SJSA1 (cell line): ENCODE results near the gene LURAP1L. TPM values are rescaled to one million over a fixed set of nuclear protein-coding genes. Genes with fewer than 3 reads are reported as not detected.

ENCODE experiments used
- DNase-seq, 2 experiments: peaks; one replicate each; pipeline ENCODE4 v3.0.0-alpha.2; 2015 to 2020; ENCODE audit warnings: low spot score in 2 of 2, low read depth in 1 of 2
- H3K27ac ChIP-seq: fragments of 250-450 bp; sonication (Bioruptor Pico); 2 replicates; pipeline ENCODE4 v1.5.1; 2020; ENCODE audit warnings: mild to moderate bottlenecking, moderate library complexity
- H3K27me3 ChIP-seq: fragments of 250-450 bp; sonication (Bioruptor Pico); replicated peaks from 2 replicates; pipeline ENCODE4 v1.5.1; 2020; ENCODE audit warnings: mild to moderate bottlenecking, moderate library complexity
- H3K36me3 ChIP-seq: fragments of 250-450 bp; sonication (Bioruptor Pico); 2 replicates; pipeline ENCODE4 v1.5.1; 2020; ENCODE audit warnings: mild to moderate bottlenecking
- H3K4me1 ChIP-seq: fragments of 250-450 bp; sonication (Bioruptor Pico); replicated peaks from 2 replicates; pipeline ENCODE4 v1.6.1; 2021; ENCODE audit warnings: mild to moderate bottlenecking
- H3K4me3 ChIP-seq: fragments of 250-450 bp; sonication (Bioruptor Pico); 2 replicates; pipeline ENCODE4 v1.5.1; 2020; ENCODE audit warnings: mild to moderate bottlenecking
- H3K9me3 ChIP-seq: fragments of 250-450 bp; sonication (Bioruptor Pico); replicated peaks from 2 replicates; pipeline ENCODE4 v1.5.1; 2020; ENCODE audit warnings: mild to moderate bottlenecking
- total RNA-seq: library from RNA; depleted of rRNA; stranded (reverse); fragments of >200 nt; shearing (Covaris generic); gene quantifications from 2 replicates; pipeline ENCODE4 v1.2.3, GENCODE V29; 2014

LURAP1L gene
- total RNA-seq, 1 experiment from 2014 or later = not detected

DNA sequence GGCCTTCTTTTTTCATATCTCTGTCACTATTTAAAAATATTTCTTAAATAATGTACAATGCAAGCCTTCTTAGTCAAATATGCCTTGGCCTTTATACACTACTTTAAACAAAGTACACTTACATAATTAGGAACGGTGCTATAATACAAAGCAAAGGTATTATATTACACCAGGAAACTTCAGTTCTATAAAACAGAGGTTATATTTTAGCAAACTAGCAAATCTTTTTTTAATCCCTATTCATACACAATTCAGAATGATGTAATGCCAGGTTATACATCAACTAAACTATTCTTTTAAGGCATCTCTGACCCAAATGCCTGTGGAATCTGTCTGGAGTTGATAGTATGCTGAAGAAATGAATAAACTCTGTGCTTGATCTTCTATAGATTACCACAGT is 10.7 kb upstream of the LURAP1L start:
- H3K27me3 ChIP-seq = no peaks in the 10 kb centered on the region
- H3K9me3 ChIP-seq = no peaks in the 10 kb centered on the region
- H3K27ac ChIP-seq = no peak overlapping the region
- H3K4me3 ChIP-seq = no peak overlapping the region
- DNase-seq = no peak
- no peaks in the 10 kb centered on the region for H3K36me3 ChIP-seq
- H3K4me1 ChIP-seq = 0 out of 2 replicates have a peak, but pooled peaks cover 3% of the 10 kb centered on the region

DNA sequence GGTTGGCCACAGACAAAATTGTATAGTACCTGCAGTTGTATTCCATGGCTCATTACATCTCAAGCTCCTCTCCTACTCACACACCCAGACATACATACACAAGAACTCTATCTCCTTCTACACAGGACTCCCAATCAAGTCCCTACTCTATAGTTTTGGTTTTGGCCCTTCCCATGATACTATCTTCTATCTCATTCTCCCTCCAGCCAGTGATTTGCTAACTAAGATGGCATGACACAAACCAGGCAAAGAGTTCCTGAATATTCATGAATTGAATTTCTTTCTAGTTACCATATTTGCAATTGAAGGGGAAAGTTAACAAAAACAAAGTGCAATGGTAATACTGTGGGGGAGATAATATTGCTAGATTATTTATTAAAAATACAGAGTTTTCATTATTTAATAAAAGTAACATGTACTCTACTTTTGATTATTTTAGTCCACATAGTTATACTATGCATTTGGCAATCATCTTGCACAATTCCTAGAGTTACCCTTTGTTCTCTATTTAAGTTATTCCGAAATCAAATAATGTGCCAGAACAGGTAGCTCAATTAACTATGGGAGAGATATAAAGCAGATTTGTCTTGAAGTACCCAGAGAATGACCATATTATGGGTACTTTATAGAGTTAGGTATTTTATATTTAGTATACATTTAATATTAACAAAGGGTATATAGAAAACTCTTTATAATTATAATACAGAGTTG is 9.6 kb upstream of the LURAP1L start:
- H3K4me3 ChIP-seq = no peak overlapping the region
- no peaks in the 10 kb centered on the region for H3K4me1 ChIP-seq
- no peaks in the 10 kb centered on the region for H3K36me3 ChIP-seq
- no peaks in the 10 kb centered on the region for H3K9me3 ChIP-seq
- H3K27me3 ChIP-seq = no peaks in the 10 kb centered on the region
- DNase-seq = no peak
- no peak overlapping the region for H3K27ac ChIP-seq

GRCh38 chr9:12766357-12766756 is 8.5 kb upstream of the LURAP1L start:
- Histone ChIP-seq H3K9me3 (no peaks in the 10 kb centered on the region), H3K27ac (no peak overlapping the region), H3K36me3 (no peaks in the 10 kb centered on the region), H3K27me3 (no peaks in the 10 kb centered on the region), H3K4me1 (no peaks in the 10 kb centered on the region), H3K4me3 (no peak overlapping the region)
- no peak for DNase-seq

GRCh38 chr9:12770261-12770660 is 4.6 kb upstream of the LURAP1L start:
- no peak overlapping the region for H3K27ac ChIP-seq
- H3K36me3 ChIP-seq = no peaks in the 10 kb centered on the region
- 0 out of 2 replicates have a peak, but pooled peaks cover 7% of the 10 kb centered on the region for H3K4me1 ChIP-seq
- H3K27me3 ChIP-seq = no peaks in the 10 kb centered on the region
- H3K9me3 ChIP-seq = no peaks in the 10 kb centered on the region
- no peak overlapping the region for H3K4me3 ChIP-seq
- DNase-seq = no peak

DNA sequence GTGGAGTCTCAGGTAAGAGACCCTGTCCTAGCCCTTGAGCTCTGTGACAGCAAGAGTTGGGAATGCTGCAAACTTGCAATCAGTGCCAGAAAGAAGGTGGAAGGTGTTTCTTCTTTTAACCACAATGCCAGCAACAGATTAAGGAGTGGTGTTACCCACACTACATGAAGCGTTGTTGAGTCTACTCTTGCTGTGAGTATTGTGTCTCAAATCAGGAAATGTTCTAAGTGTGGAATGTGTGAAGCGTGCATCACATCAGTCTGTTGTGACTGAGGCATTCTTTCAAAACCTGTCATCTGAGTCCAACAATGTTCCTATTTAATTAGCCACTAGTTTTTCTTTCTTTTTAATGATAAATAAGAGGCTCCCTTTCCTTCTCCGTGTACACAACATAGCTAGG is 2.9 kb upstream of the LURAP1L start:
- DNase-seq = peak in 1 of 2 experiments; percentile 1
- Histone ChIP-seq H3K27ac (no peak overlapping the region), H3K4me3 (no peak overlapping the region), H3K27me3 (no peaks in the 10 kb centered on the region), H3K9me3 (no peaks in the 10 kb centered on the region), H3K4me1 (0 out of 2 replicates have a peak, but pooled peaks cover 7% of the 10 kb centered on the region), H3K36me3 (no peaks in the 10 kb centered on the region)

- no peak for DNase-seq
- Histone ChIP-seq H3K4me1 (0 out of 2 replicates have a peak, but pooled peaks cover 7% of the 10 kb centered on the region), H3K9me3 (no peaks in the 10 kb centered on the region), H3K27me3 (no peaks in the 10 kb centered on the region), H3K27ac (no peak overlapping the region), H3K36me3 (no peaks in the 10 kb centered on the region), H3K4me3 (no peak overlapping the region)
Observed at GRCh38 chr9:12773562-12773961, 1.3 kb upstream of the LURAP1L start.

DNA sequence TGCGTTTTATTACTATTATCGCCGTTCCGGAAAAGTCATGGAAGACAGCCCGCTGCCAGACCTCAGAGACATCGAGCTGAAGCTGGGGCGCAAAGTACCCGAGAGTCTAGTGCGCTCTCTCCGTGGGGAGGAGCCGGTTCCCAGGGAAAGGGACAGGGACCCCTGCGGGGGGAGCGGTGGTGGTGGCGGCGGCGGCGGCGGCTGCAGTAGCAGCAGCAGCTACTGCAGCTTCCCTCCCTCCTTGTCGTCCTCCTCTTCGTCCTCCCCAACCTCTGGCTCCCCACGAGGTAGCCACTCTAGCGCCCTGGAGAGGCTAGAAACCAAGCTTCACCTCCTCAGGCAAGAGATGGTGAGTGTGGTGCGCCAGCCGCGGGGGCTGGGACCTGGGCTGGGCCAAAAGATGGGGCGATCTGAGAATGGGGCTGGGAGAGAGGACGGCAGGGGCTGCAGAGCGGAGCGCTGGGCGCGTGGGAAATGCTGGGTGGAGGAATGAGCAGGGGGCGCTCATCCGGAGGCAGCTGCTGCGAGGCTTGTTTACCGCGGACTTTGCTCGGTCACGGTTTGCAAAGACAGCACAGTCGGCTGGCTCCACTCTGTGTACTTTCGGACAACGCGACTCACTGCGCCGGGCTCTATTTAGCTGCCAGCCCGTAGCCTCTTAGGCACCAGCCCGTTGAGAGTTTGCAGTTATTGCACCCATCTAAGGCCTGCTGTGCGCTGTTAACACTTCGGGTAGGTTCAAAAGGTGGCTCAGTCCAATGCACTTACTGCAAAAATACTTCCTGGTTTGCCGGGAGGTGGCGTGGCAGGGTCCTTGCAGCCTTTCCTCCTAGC is 1.1 kb downstream of the LURAP1L start:
- Histone ChIP-seq H3K36me3 (no peaks in the 10 kb centered on the region), H3K27ac (no peak overlapping the region), H3K4me3 (peak overlapping the region; percentile 43), H3K27me3 (no peaks in the 10 kb centered on the region), H3K4me1 (0 out of 2 replicates have a peak, but pooled peaks cover 7% of the 10 kb centered on the region), H3K9me3 (no peaks in the 10 kb centered on the region)
- peak; percentile 50 to 62 for DNase-seq

DNA sequence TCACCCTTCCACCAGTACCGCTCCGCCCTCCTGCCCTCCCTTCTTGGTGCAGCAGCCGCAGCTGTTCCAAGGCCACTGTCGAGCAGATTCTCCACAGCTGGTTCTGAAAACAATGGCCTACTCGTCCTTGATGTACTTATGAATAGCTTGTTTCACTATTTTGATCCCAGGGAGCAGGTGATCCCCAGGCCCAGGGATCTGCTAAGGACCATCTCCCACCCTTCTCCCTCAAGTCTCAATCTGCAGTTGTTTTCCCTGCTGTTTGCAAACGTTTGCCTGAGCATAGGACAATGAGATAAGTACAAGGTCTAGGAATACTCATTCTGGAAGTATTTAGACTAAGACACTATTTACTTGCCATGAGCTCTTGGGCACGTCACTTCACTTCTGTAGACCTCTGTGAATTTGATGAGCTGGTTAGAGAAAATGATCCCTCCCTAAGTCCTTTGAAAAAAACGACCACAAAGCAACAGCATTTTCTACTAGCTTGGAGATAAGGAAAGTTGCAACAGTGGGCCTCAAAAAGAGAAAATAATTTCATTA is 1.8 kb downstream of the LURAP1L start:
- Histone ChIP-seq H3K9me3 (no peaks in the 10 kb centered on the region), H3K27me3 (no peaks in the 10 kb centered on the region), H3K4me3 (peak overlapping the region; percentile 43), H3K36me3 (no peaks in the 10 kb centered on the region), H3K4me1 (0 out of 2 replicates have a peak, but pooled peaks cover 7% of the 10 kb centered on the region), H3K27ac (no peak overlapping the region)
- no peak for DNase-seq

DNA sequence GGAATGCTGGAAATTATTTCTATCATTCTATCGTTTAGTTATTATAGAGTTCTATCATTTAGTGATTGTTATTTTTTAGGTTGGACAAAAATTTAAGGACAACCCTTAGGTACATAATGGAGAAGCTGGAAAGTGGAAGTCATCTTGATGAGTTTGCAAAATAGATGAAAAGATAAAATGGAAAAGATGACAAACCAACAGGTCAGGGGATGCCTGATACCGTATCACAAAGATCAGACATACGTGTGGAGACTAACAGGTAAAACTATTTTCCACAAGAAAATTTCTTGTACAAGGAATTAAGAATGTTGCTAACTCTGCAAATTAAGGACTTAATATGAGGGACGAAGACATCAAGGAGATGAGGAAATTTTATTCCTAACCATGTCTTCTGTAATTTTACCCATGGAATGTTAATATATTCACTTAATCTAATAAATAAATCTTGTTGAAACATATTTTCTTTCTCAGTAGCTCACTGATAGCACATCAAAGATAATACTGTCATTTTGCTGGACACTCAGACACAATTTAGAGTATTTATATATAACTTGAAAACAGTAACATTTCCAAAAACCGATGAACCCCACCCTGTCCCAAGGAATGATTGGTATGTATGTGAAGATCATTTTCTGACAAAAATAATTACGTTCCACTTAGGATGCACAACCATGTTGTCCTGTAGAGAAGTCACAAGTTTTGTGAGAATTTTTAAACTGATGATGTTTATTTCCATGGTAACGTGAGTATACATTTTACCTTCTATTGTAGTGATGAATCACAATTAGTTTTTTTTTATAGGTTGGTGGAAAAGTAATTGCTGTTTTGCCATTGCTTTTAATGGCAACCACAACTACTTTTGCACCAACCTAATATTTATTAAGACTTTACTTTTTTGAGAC is 2.6 kb downstream of the LURAP1L start:
- no peak for DNase-seq
- Histone ChIP-seq H3K27me3 (no peaks in the 10 kb centered on the region), H3K4me1 (0 out of 2 replicates have a peak, but pooled peaks cover 1% of the 10 kb centered on the region), H3K4me3 (no peak overlapping the region), H3K9me3 (no peaks in the 10 kb centered on the region), H3K36me3 (no peaks in the 10 kb centered on the region), H3K27ac (no peak overlapping the region)

- H3K4me1 ChIP-seq = no peaks in the 10 kb centered on the region
- no peaks in the 10 kb centered on the region for H3K36me3 ChIP-seq
- no peak overlapping the region for H3K4me3 ChIP-seq
- no peaks in the 10 kb centered on the region for H3K27me3 ChIP-seq
- no peaks in the 10 kb centered on the region for H3K9me3 ChIP-seq
- H3K27ac ChIP-seq = no peak overlapping the region
- DNase-seq = no peak
Observed at GRCh38 chr9:12778389-12778788, 3.6 kb downstream of the LURAP1L start.

DNA sequence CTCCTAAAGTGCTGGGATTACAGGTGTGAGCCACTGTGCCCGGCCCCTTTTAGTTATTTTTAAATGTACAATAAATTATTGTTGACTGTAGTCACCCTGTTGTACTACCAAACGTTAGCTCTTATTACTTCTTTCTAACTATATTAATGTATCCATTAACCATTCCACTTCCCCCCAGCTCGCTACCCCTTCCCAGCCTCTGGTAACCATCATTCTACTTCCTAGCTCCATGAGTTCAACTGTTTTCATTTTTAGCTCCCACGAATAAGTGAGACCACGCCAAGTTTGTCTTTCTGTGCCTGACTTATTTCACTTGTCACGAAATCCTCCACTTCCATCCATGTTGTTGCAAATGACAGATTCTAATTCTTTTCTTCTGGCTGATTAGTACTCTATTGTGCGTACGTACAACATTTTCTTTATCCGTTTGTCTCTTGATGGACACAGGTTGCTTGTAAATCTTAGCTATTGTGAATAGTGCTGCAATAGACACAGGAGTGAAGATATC is 6.5 kb downstream of the LURAP1L start:
- H3K4me3 ChIP-seq = no peak overlapping the region
- no peaks in the 10 kb centered on the region for H3K36me3 ChIP-seq
- H3K27ac ChIP-seq = no peak overlapping the region
- H3K27me3 ChIP-seq = no peaks in the 10 kb centered on the region
- no peaks in the 10 kb centered on the region for H3K9me3 ChIP-seq
- no peak for DNase-seq
- H3K4me1 ChIP-seq = peaks cover 13% of the 10 kb centered on the region

GRCh38 chr9:12783767-12784460 is 9.1 kb downstream of the LURAP1L start:
- Histone ChIP-seq H3K4me1 (peaks cover 13% of the 10 kb centered on the region), H3K27me3 (no peaks in the 10 kb centered on the region), H3K36me3 (no peaks in the 10 kb centered on the region), H3K9me3 (no peaks in the 10 kb centered on the region), H3K27ac (no peak overlapping the region), H3K4me3 (no peak overlapping the region)
- no peak for DNase-seq
